GM12875 (cell line): ENCODE measurements around the gene PRM1.
A peak's percentile ranks its signal among the peaks of the same experiment; 100 is the strongest.

ENCODE experiments used
- H3K4me3 ChIP-seq: one replicate; pipeline ENCODE4 v1.5.1; 2011; ENCODE audit warnings: low read depth, low read length, control low read depth
- TF ChIP-seq, protein P1 (sequence below): IDR thresholded peaks from 2 replicates; pipeline ENCODE4 v1.5.1; 2011; ENCODE audit warnings: low read depth, mild to moderate bottlenecking, control low read depth, inconsistent platforms, low read length, moderate library complexity, borderline replicate concordance; ENCODE audit not compliant: insufficient read depth

The PRM1 gene

DNA sequence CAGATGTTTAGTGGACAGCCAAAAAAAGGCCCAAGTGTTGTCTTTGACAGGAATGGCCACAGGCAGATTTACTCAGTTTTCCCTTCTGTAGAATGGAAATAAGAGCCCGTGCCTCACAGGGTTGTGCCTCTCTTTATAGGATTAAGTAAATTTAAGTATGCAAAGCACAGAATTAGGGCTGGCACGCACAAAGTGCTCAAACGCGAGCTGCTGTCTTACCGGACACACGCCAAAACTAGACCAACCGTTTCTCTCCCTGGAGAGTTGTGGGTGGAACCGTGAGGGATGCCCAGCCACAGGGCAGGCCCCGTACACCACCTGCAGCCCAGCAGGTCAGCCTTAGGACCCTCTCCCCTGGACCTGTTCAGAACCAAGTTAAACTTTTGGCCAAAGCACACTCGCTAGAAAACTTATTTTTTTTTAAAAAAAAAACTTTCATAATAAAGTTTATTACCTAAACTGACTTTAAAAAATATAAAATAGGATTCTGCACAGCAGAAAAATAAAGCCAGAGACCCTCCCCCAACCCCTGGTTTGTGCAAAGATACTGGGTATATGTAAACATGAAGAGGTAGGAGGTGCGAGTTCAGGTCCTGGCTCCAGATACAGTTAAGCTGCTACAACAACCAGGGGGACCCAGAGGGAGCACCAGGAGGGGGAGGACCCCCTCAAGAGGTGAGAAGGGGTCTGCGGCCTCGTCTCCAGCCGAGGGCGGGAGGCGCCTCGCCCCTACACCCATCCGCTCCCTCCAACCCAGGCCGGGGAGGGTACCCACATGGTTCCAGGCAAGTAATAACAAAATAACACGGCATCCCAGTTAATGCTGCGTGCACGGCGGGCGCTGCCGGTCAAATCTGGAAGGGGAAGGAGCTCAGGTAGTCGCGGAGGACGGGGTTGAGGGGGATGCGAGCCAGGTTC lies 26.9 kb downstream of the PRM1 start:
- H3K4me3 ChIP-seq, result peak overlapping the region; percentile 69

GRCh38 chr16:11253009-11253994 lies 27.8 kb downstream of the PRM1 start:
- TF ChIP-seq, protein P1, sequence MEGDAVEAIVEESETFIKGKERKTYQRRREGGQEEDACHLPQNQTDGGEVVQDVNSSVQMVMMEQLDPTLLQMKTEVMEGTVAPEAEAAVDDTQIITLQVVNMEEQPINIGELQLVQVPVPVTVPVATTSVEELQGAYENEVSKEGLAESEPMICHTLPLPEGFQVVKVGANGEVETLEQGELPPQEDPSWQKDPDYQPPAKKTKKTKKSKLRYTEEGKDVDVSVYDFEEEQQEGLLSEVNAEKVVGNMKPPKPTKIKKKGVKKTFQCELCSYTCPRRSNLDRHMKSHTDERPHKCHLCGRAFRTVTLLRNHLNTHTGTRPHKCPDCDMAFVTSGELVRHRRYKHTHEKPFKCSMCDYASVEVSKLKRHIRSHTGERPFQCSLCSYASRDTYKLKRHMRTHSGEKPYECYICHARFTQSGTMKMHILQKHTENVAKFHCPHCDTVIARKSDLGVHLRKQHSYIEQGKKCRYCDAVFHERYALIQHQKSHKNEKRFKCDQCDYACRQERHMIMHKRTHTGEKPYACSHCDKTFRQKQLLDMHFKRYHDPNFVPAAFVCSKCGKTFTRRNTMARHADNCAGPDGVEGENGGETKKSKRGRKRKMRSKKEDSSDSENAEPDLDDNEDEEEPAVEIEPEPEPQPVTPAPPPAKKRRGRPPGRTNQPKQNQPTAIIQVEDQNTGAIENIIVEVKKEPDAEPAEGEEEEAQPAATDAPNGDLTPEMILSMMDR, result no peak
- peak overlapping the region; percentile 69 for H3K4me3 ChIP-seq

More for the DNA sequence above, 26.9 kb downstream of the PRM1 start:
- TF ChIP-seq, protein P1, result no peak

GRCh38 chr16:11252482-11252931 lies 28.6 kb downstream of the PRM1 start:
- TF ChIP-seq, protein P1, result no peak
- H3K4me3 ChIP-seq, result no peak overlapping the region

DNA sequence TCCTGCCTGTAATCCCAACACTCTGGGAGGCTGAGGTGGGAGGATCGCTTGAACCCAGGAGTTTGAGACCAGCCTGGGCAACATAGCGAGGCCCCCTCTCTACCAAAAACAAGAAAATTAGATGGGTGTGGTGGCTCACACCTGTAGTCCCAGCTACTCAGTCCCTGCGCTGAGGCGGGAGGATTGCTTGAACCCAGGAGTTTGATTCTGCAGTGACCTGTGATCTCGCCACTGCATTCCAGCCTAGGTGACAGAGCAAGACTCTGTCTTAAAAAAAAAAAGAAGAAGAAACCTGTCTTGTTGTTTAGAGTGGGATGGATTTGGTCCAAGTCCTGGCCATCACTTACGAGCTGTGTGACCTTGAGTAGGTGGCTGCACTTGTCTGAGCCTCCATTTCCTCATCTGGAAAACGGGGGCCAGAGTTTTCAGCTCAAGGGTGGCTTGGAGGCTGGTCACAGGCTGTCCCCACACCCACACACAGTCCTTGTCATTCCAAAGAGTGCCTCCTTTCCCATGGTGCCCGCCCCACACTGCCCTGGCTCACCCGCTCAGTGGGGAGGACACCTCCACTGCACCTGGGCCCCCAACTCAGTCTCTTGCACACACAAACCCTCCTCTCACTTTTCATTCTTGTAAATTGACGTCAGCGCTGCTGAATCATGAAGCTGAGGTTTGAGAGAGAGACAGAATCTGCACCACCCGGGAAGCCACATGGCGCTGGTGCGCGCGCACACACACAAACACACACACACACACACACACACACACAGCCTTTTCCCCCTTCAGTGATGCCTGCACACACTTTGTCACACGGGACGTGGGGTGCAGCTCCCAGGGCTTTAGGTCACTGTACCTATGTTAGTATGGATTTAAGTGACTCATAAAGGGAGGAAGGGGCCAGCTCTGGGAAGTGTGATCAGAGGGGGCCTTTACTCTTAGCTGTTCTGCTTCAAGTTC lies 29.3 kb downstream of the PRM1 start:
- TF ChIP-seq, protein P1, result no peak
- H3K4me3 ChIP-seq, result no peak overlapping the region

GRCh38 chr16:11250786-11251524 lies 30.2 kb downstream of the PRM1 start:
- TF ChIP-seq, protein P1, result no peak
- H3K4me3 ChIP-seq, result no peak overlapping the region
